Loucy (cell line): Measurements from ENCODE around the gene SUPT6H.

Experiments used
- H2AFZ ChIP-seq: fragments of 200-600 bp; sonication (generic); 2 replicates; pipeline ENCODE4 v1.6.0; 2016; ENCODE audit warnings: antibody characterized with exemption, mild to moderate bottlenecking, low read length, moderate library complexity
- H3F3A ChIP-seq: fragments of 200-600 bp; 2 replicates; pipeline ENCODE4 v1.6.0; 2016; ENCODE audit warnings: antibody characterized with exemption, low read depth, mild to moderate bottlenecking
- H3K27me3 ChIP-seq: fragments of 200-600 bp; sonication (generic); 2 replicates; pipeline ENCODE4 v1.6.1; 2014; ENCODE audit warnings: low read length, mild to moderate bottlenecking; ENCODE audit not compliant: insufficient read depth, poor library complexity, severe bottlenecking
- H3K36me3 ChIP-seq: fragments of 200-600 bp; sonication (generic); 2 replicates; pipeline ENCODE4 v1.6.1; 2016; ENCODE audit warnings: low read length; ENCODE audit not compliant: insufficient read depth
- H3K4me1 ChIP-seq: fragments of 200-600 bp; sonication (generic); 2 replicates; pipeline ENCODE4 v1.5.1; 2014; ENCODE audit warnings: low read length, mild to moderate bottlenecking; ENCODE audit not compliant: insufficient read depth, poor library complexity, severe bottlenecking
- H3K4me2 ChIP-seq: fragments of 200-600 bp; sonication (generic); 2 replicates; pipeline ENCODE4 v1.6.0; 2014; ENCODE audit warnings: antibody characterized with exemption, low read length, low read depth, mild to moderate bottlenecking; ENCODE audit not compliant: poor library complexity, severe bottlenecking
- H3K4me3 ChIP-seq: fragments of 200-600 bp; sonication (generic); 2 replicates; pipeline ENCODE4 v1.5.1; 2014; ENCODE audit warnings: low read length, mild to moderate bottlenecking, mixed read lengths; ENCODE audit not compliant: poor library complexity, severe bottlenecking
- H3K79me2 ChIP-seq: fragments of 200-600 bp; sonication (generic); 2 replicates; pipeline ENCODE4 v1.6.1; 2014; ENCODE audit warnings: low read length; ENCODE audit not compliant: insufficient read depth
- H3K9ac ChIP-seq: fragments of 200-600 bp; sonication (generic); 2 replicates; pipeline ENCODE4 v1.6.0; 2014; ENCODE audit warnings: mild to moderate bottlenecking, low read depth, low read length, moderate library complexity; ENCODE audit not compliant: poor library complexity, severe bottlenecking
- H3K9me2 ChIP-seq: fragments of 200-600 bp; sonication (generic); replicated peaks from 2 replicates; pipeline ENCODE4 v1.6.1; 2016; ENCODE audit warnings: low read depth, low read length, mixed read lengths
- H3K9me3 ChIP-seq: fragments of 200-600 bp; sonication (generic); 2 replicates; pipeline ENCODE4 v1.6.1; 2014; ENCODE audit warnings: mild to moderate bottlenecking, antibody characterized with exemption, low read length, low read depth; ENCODE audit not compliant: insufficient read depth
- H4K20me1 ChIP-seq: fragments of 200-600 bp; sonication (generic); 2 replicates; pipeline ENCODE4 v1.6.0; 2014; ENCODE audit warnings: antibody characterized with exemption, low read length, mild to moderate bottlenecking; ENCODE audit not compliant: insufficient read depth, poor library complexity, severe bottlenecking
- EZH2phosphoT487 ChIP-seq: fragments of 200-600 bp; IDR thresholded peaks from 2 replicates; pipeline ENCODE4 v1.6.1; 2018; ENCODE audit warnings: antibody characterized with exemption, mild to moderate bottlenecking, moderate library complexity, borderline replicate concordance
- TF ChIP-seq, protein P1 (sequence below): fragments of 200-600 bp; sonication (generic); conservative IDR thresholded peaks from 2 replicates; pipeline ENCODE4 v1.5.1; 2014; ENCODE audit warnings: mild to moderate bottlenecking, antibody characterized with exemption, low read length

SUPT6H gene

GRCh38 chr17:28703552-28704218, 41.7 kb downstream of the SUPT6H start:
- Histone ChIP-seq H4K20me1 (no peaks in the 10 kb centered on the region), H3K4me2 (no peak overlapping the region), H3K4me1 (no peaks in the 10 kb centered on the region), H3K4me3 (no peak overlapping the region), H3K9ac (no peak overlapping the region), H3K27me3 (no peaks in the 10 kb centered on the region), H3K79me2 (no peaks in the 10 kb centered on the region), H3F3A (no peaks in the 10 kb centered on the region), H3K9me3 (no peaks in the 10 kb centered on the region), H3K9me2 (no peaks in the 10 kb centered on the region), H3K36me3 (peaks cover 53% of the 10 kb centered on the region; the same call in 1 of the 2 replicates), H2AFZ (no peak overlapping the region)
- TF ChIP-seq, protein P1, sequence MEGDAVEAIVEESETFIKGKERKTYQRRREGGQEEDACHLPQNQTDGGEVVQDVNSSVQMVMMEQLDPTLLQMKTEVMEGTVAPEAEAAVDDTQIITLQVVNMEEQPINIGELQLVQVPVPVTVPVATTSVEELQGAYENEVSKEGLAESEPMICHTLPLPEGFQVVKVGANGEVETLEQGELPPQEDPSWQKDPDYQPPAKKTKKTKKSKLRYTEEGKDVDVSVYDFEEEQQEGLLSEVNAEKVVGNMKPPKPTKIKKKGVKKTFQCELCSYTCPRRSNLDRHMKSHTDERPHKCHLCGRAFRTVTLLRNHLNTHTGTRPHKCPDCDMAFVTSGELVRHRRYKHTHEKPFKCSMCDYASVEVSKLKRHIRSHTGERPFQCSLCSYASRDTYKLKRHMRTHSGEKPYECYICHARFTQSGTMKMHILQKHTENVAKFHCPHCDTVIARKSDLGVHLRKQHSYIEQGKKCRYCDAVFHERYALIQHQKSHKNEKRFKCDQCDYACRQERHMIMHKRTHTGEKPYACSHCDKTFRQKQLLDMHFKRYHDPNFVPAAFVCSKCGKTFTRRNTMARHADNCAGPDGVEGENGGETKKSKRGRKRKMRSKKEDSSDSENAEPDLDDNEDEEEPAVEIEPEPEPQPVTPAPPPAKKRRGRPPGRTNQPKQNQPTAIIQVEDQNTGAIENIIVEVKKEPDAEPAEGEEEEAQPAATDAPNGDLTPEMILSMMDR, result no peak
- no peak for TF ChIP-seq EZH2phosphoT487

DNA sequence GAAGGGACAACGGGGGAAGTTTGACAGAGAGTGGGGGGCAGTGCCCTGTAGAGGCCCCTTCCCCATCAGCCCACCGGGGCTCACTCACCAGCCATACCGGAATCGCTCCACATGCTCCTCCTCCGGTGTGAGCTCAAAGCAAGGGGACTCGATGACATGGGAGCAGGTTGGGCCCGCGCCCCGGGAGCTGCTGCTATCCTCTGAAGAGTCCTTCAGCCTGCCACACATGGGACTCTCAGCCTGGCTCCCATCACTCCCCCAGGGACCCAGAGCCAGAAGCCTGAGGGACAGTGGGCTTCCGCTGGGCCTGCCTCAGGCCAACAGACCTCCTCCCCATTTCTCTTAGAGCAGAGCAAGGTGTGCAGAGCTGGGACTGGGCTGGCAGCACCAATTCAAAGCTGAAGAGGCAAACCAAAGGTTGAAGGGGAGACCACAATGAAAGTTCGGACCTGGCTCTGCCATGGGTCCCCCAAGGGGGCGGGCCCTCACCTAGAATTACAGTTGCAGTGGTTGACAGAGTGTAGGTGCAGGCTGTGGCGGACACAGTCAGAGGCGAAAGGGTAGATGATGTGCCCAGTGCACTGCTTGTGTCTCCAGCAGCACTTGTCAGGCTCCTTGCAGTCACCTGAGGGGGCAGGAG, 42.3 kb downstream of the SUPT6H start:
- TF ChIP-seq EZH2phosphoT487, result no peak
- TF ChIP-seq, protein P1, result no peak
- Histone ChIP-seq H3K27me3 (no peaks in the 10 kb centered on the region), H3K9me2 (no peaks in the 10 kb centered on the region), H3K4me3 (no peak overlapping the region), H4K20me1 (no peaks in the 10 kb centered on the region), H3K4me1 (no peaks in the 10 kb centered on the region), H3K4me2 (no peak overlapping the region), H3F3A (no peaks in the 10 kb centered on the region), H3K79me2 (peaks cover 4% of the 10 kb centered on the region; the same call in 1 of the 2 replicates), H2AFZ (no peak overlapping the region), H3K9me3 (no peaks in the 10 kb centered on the region), H3K9ac (no peak overlapping the region), H3K36me3 (peaks cover 46% of the 10 kb centered on the region; the same call in 1 of the 2 replicates)

- Histone ChIP-seq H4K20me1 (no peaks in the 10 kb centered on the region), H3K4me2 (no peak overlapping the region), H3K9ac (no peak overlapping the region), H3K27me3 (no peaks in the 10 kb centered on the region), H3K36me3 (peaks cover 38% of the 10 kb centered on the region; the same call in 1 of the 2 replicates), H3K9me2 (no peaks in the 10 kb centered on the region), H3K9me3 (no peaks in the 10 kb centered on the region), H3K4me1 (no peaks in the 10 kb centered on the region), H3F3A (no peaks in the 10 kb centered on the region), H3K79me2 (peaks cover 13% of the 10 kb centered on the region; the same call in 1 of the 2 replicates), H2AFZ (no peak overlapping the region), H3K4me3 (no peak overlapping the region)
- TF ChIP-seq EZH2phosphoT487, result no peak
- TF ChIP-seq, protein P1, result no peak
Observed at GRCh38 chr17:28705074-28705659, 43.2 kb downstream of the SUPT6H start.
